Measurements from ENCODE around the gene CXorf49B.
"Not testable (repeated sequence)": the region's sequence is repeated elsewhere in the genome, so short reads cannot be mapped to it uniquely, and the experiment has no call there.

CXorf49B gene

DNA sequence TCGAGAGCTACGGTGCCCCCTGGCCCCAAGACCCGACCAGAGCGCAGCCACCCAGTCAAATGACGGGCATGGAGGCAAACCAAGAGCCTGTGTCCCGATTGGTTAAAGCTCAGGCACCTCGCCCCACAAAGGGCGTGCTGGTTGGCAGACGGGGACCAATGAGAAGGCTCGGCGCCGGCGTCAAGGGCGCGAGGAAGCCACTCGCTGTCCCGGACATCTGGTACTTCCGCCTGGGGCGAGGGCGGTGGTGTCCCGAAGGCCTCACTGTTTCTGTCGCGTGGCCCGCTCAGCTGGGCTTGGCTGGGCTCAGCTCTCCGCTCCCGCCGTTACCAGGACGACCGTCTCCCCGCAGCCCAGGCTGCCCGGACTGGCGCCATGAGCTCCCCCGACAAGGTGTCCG lies at the start of gene CXorf49B:
TSS of gene CXorf49B (plus strand) at position 301 of the 400 bp plus-strand sequence. CDS start at position 376, 75 bp downstream.
- DNase-seq: not testable (repeated sequence)

DNA sequence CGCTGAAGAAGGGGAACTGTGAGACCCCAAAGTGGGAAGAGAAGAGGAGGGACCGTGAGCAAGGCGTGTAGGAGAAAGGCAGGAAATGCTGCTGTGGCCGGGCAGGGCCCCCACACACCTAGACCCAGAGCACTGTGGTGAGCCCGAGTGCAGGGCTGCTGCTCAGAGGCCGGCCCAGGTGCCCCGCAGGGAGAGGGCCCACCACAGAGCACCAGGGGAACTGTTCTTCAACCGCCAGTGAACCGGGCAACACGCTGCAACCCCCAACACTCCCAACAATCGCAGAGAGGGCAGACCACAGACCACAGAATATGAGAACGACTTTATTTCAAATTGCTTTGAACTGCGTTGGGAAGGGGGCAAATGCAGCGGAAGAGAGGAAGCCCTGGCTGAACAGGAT lies 49.1 kb upstream of the CXorf49B start:
- DNase-seq: not testable (repeated sequence)

DNA sequence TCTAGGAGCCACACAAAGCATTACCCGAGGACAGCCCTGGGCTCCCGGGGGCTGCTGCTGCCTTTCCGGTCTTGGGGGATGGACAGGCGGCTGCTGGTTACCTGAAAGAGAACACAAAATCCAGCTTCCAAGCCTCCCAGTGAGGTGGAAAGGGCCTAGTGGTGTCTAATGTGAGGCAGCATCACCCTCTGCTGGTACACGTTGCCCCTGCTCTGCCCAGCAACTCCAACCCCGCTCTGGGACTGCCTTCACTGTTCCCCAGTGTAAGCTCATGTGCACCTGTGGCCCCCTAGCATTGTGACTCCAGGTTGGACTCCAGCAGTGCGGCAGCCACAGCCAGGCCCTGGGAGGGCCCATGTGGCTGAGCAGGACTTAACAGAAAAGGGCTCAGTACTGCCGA lies 47.6 kb upstream of the CXorf49B start:
- DNase-seq: not testable (repeated sequence)

DNA sequence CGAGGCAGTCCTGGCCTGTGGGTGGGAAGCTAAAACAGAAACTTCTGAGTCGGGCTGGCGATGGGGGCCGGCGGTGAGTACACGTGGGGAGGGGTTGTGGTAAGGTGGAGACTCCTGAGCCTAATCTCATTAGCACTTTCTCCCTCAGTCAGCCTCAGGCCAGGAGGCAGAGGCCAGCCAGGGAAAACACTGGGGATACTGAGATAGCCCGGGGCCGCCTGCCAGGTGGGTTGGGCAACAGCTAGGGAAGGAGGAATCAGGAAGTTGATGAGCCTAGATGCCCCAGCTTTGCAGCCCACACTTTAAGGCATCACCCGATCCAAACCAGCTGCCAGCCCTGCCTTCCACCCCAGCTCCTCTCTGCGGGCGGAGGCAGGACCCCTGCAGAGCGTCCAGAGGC lies 46.8 kb upstream of the CXorf49B start:
- DNase-seq: not testable (repeated sequence)

DNA sequence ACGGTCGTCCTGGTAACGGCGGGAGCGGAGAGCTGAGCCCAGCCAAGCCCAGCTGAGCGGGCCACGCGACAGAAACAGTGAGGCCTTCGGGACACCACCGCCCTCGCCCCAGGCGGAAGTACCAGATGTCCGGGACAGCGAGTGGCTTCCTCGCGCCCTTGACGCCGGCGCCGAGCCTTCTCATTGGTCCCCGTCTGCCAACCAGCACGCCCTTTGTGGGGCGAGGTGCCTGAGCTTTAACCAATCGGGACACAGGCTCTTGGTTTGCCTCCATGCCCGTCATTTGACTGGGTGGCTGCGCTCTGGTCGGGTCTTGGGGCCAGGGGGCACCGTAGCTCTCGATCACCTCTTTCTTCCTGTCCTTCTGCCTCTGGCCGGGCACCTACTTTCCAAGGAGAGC lies 45.0 kb upstream of the CXorf49B start, which contains the start of gene CXorf49:
TSS of gene CXorf49 (minus strand) at position 101 of the 400 bp plus-strand sequence. CDS start 134 bp downstream, outside the sequence.
- DNase-seq: not testable (repeated sequence)

DNA sequence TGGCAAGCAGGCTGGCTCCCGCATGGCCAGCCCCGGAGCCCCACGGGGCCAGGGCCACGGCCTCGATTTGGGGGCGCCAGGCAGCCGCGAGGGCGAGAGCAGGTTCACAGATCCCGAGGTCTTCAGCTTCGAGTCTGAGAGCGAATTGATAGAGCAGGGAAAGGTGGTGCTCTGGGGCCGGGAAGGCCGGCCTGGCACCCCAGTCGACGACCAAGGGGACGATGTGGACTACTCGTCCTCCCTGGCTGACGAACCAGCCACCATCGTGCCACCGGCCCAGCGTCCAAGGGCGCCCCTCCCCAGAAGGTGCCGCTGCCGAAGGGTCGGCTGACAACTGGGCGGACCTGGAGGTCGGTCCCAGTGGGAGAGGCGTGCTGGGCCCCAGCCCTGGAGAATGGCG lies 44.0 kb upstream of the CXorf49B start:
- not testable (repeated sequence) for DNase-seq

DNA sequence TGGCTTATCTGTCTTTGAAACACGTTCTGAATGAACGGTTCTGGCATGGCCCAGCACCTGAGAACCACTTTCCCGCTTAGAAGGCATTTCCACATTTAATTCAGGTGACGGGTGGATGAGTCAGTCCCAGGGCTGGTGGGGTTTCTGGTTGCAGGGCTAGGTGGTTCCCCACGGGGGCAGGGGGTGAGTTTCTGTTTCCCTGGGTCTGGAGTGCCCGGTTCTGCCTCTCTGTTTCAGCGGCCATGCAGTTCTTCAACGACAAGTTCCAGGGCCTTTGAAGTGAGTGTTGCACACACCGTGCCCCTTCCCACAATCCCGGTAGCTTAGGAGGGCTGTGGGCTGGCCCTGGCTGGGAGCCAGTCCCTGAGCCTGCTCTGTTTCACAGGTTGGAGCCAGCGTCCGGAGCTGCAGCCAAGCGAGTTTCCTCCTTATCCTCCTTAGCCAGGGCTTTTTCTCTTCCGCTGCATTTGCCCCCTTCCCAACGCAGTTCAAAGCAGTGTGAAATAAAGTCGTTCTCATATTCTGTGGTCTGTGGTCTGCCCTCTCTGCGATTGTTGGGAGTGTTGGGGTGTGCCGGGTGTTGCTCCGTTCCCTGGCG lies 42.8 kb upstream of the CXorf49B start:
- not testable (repeated sequence) for DNase-seq

DNA sequence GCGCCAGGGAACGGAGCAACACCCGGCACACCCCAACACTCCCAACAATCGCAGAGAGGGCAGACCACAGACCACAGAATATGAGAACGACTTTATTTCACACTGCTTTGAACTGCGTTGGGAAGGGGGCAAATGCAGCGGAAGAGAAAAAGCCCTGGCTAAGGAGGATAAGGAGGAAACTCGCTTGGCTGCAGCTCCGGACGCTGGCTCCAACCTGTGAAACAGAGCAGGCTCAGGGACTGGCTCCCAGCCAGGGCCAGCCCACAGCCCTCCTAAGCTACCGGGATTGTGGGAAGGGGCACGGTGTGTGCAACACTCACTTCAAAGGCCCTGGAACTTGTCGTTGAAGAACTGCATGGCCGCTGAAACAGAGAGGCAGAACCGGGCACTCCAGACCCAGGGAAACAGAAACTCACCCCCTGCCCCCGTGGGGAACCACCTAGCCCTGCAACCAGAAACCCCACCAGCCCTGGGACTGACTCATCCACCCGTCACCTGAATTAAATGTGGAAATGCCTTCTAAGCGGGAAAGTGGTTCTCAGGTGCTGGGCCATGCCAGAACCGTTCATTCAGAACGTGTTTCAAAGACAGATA lies 2.4 kb upstream of the CXorf49B start:
- DNase-seq: not testable (repeated sequence)

DNA sequence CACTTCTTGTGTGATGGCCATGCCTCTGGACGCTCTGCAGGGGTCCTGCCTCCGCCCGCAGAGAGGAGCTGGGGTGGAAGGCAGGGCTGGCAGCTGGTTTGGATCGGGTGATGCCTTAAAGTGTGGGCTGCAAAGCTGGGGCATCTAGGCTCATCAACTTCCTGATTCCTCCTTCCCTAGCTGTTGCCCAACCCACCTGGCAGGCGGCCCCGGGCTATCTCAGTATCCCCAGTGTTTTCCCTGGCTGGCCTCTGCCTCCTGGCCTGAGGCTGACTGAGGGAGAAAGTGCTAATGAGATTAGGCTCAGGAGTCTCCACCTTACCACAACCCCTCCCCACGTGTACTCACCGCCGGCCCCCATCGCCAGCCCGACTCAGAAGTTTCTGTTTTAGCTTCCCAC lies 1.7 kb downstream of the CXorf49B start:
- not testable (repeated sequence) for DNase-seq

DNA sequence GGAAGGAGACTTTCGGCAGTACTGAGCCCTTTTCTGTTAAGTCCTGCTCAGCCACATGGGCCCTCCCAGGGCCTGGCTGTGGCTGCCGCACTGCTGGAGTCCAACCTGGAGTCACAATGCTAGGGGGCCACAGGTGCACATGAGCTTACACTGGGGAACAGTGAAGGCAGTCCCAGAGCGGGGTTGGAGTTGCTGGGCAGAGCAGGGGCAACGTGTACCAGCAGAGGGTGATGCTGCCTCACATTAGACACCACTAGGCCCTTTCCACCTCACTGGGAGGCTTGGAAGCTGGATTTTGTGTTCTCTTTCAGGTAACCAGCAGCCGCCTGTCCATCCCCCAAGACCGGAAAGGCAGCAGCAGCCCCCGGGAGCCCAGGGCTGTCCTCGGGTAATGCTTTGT lies 2.5 kb downstream of the CXorf49B start:
- not testable (repeated sequence) for DNase-seq

DNA sequence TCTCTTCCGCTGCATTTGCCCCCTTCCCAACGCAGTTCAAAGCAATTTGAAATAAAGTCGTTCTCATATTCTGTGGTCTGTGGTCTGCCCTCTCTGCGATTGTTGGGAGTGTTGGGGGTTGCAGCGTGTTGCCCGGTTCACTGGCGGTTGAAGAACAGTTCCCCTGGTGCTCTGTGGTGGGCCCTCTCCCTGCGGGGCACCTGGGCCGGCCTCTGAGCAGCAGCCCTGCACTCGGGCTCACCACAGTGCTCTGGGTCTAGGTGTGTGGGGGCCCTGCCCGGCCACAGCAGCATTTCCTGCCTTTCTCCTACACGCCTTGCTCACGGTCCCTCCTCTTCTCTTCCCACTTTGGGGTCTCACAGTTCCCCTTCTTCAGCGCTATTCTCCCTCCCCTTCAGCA lies 4.0 kb downstream of the CXorf49B start:
- DNase-seq: not testable (repeated sequence)

DNA sequence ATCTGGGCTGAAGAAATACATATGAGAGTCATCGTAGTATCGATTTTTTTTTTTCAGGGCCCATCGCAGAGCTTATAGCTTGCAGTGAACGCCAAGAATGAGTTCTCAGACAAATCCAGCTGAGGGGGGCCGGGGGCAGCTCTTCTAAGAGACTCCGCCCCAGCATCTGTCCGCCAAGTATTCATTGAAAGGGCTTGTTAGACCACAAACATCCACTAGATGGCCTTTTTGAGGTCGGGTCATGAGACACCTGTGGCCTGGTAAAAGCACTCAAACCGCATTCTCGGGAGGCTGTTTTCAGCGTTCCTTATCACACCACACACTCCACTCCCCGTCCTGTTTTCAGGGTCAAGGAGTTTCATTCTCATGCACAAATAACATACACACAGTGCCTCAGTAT lies 15.2 kb downstream of the CXorf49B start:
- not testable (repeated sequence) for DNase-seq

DNA sequence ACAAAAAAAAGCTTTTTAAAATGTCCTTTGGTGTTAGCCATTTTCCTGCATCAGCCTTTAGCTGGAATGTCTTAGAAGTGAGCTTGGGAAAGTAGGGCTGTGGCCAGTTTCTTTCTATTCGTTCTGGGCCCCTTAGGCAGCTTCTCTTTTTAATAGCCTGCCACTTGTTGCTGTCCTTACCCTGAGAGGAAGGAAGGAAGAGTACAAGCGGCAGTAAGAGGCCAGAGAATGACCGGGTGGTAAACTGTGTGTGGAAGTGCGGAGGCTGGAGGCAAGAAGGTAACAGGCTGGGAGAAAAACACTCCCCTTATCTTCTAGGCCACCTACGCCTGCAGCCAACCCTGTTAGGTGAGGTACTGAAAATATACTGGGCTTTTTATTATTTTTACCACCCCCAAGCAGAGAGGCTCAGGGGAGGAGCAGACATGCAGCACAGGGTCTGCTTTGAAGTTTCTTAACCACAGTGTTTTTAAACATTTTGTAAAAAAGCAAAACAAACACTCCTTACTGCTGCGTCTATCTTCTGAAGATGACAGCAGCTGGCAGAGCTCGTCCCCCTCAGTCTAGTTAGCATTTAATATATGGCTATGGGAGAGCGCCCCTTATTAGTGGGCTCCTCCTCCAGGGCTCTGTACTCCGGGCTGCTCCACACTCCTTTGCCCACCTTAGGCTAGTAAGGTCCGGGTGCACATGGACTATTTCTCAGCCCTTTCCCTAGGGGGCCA lies 19.2 kb downstream of the CXorf49B start:
- DNase-seq: not testable (repeated sequence)

DNA sequence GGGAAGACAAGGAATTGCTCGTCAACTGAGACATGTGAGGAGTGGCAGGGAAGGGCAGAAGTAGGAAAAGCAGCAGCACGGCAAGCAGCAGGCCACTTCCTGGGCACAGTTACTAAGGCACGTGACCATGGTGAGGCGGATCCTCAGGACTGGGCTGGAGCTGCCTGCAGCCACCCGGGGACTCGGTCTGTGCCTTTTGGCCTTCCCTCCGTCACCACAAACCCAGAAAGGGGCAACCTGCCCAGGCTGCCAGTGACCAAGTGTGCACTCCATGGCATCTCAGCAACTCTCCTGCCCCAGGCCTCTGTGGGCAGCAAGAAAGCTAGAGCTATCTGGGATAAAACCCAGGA lies 19.8 kb downstream of the CXorf49B start:
- DNase-seq: not testable (repeated sequence)

DNA sequence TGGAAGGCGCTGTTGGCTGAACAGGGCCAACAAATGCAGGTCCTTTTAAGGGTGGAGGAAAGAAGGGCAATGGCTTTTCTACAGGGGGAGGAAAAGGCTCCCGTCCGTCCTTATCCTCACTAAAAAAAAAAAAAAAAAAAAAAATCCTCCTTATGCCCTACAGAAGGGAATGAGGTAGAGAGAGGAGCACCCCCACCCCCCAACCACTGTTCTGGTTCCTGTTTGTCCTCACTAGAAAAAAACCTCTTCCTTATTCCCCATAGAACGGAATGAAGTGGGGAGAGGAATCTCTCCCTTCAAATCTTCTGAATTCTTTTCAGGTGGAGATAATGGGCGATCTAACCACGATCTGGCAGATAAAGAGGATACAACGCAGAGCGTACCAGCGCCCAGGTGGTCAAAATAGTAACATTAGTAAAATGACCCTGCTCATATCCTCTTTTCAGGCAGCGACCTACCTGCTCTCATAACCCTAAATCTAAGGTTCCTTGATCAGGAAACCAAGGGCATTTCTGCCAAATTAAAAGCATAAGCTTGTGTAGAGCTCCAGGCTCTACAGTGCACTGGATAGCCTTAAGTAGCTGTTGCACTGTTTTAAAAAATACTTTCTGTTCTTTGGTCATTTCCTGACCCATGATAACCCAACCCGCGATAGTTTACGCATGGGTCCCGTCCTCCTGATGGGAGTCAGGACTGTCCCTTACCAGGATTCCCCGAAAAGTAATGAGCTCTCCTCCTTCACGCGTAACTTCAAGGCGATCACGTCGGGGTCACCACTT lies 20.6 kb downstream of the CXorf49B start:
- DNase-seq: not testable (repeated sequence)

DNA sequence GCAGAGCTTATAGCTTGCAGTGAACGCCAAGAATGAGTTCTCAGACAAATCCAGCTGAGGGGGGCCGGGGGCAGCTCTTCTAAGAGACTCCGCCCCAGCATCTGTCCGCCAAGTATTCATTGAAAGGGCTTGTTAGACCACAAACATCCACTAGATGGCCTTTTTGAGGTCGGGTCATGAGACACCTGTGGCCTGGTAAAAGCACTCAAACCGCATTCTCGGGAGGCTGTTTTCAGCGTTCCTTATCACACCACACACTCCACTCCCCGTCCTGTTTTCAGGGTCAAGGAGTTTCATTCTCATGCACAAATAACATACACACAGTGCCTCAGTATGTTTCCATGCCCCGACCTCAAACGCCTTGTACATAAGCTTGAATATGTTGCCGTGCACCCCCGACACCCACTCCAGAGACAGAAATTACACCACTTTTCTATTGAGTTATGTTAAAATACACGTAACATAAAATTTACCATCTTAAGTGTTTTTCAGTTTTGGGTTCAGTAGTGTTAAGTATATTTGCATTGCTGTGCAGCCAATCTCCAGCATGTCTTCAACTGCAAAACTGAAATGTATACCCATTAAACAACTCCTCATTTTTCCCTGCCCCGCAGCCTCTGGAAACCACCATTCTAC lies 21.3 kb downstream of the CXorf49B start:
- not testable (repeated sequence) for DNase-seq

DNA sequence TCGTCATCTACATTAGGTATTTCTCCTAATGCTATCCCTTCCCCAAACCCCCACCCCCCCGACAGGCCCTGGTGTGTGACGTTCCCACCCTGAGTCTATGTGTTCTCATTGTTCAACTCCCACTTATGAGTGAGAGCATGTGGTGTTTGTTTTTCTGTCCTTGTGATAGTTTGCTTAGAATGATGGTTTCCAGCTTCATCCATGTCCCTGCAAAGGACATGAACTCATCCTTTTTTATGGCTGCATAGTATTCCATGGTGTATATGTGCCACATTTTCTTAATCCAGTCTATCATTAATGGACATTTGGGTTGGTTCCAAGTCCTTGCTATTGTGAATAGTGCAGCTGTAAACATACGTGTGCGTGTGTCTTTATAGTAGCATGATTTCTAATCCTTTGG lies 43.3 kb downstream of the CXorf49B start:
- DNase-seq: not testable (repeated sequence)

DNA sequence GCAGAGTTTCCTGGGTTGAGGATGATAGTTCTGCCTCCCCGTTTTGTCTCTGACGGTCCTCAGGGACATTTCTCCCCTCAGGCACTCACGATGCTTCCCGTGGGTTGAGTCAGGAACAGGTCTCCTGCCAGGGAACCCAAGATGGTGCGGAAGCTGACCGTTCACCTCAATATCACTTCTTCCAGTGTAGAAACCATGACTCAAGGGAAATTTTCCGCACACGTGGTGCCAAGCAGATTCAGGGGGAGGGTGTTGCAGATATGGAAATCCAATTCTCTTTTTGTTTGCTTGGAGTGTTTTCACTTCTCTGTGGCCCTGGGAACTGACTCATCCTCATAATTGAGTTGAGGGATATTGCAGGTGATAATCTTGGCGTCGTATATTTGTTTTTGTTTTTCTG lies 46.7 kb downstream of the CXorf49B start:
- no peak for DNase-seq

DNA sequence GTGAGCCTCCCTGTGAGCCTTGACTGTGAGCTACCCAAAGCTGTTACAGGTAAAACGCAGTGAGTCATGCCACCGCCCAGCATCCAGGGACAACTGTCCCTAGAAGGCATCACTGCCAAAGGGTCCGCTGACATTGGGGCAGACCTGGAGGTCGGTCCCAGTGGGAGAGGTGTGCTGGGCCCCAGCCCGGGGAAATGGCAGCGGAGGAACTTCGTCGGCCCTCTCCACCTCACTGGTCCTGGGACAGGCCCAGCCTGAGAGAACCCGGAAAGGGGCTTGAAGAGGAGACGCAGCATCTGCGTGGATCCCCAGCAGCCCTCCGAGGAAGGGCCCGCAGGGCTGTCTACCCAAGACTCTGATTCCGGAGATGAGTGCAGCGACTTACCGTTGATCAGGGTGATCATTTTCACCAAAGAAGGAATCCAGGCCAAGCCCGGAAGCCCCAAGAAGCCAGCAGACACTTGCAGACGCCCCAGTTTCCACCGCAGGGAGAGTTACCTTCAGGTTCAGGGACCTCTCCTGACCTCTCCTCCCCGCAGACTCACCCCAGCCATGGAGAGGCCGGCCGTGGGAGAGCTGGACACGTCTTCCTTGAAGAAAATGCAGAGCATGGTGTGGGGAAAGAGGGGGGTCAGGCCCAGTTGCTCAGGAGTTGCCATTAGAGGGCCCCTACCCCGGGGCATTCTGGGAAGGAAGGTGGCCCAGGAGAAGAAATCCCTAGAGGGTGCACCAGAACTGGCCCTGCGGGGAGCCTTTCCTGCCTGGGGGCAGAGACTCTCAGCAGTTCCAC lies 51.2 kb downstream of the CXorf49B start:
- no peak for DNase-seq

DNA sequence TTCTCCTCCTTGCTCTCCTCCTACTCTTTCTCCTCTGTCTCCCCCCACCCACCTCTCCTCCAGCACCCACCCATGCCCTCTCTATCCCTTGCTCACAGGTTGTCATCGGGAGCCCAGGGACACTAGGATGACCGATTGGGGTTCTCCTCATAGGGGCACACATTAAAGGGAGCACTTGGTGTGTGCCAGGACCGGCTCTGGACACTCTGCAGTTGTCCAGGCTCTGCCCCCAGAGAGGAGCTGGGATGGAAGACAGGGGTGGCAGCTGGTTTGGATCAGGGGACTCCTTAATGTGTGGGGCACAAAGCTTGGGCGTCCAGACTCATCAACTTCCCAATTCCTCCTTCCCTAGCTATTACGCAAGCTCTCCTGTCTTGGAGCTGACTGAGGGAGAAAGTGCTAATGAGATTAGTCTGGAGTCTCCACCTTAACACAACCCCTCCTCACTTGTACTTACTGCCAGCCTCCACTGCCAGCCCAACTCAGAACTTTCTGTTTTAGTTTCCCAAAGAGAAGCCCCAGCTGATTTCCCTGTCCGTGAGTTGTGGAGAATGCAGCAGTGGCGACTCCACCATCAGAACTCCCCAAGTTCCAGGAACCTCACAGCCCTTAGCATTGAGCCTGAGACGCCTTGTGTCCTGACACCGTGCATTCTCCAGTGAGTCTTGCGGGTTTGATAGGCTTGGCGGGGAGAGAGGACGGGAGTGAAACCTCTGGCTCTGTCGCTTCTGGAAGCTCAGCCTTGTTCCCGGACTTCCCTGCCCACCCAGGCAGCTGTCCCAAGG lies 52.2 kb downstream of the CXorf49B start:
- DNase-seq: no peak

DNA sequence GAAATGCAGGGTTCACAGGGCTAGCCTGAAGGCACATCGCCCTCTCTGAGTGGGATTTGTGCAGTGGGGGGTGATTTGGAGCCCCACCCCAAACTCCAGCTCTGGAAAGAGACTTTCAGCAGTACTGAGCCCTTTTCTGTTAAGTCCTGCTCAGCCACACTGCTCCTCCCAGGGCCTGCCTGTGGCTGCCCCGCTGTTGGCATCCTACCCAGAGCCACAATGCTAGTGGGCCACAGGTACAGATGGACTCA lies 52.7 kb downstream of the CXorf49B start:
- DNase-seq: no peak
